IPS-20b (cell line): ENCODE measurements around the gene SREBF2.

ENCODE experiments used
- H3K27ac ChIP-seq: one replicate; pipeline ENCODE4 v1.5.1; 2013; ENCODE audit warnings: low read length
- H3K27me3 ChIP-seq: 2 replicates; pipeline ENCODE4 v1.6.1; 2013; ENCODE audit warnings: mild to moderate bottlenecking, low read length, inconsistent platforms; ENCODE audit not compliant: insufficient read depth
- H3K36me3 ChIP-seq: 2 replicates; pipeline ENCODE4 v1.6.1; 2013; ENCODE audit warnings: low read depth, mild to moderate bottlenecking, inconsistent platforms, low read length, moderate library complexity; ENCODE audit not compliant: insufficient read depth
- H3K4me1 ChIP-seq: 2 replicates; pipeline ENCODE4 v1.6.1; 2013; ENCODE audit warnings: mild to moderate bottlenecking, control low read depth, inconsistent platforms, low read length, moderate library complexity; ENCODE audit not compliant: insufficient read depth
- H3K4me3 ChIP-seq: 2 replicates; pipeline ENCODE4 v1.5.1; 2013; ENCODE audit warnings: mild to moderate bottlenecking, low read length, inconsistent platforms
- H3K9ac ChIP-seq: 2 replicates; pipeline ENCODE4 v1.6.1; 2013; ENCODE audit warnings: low read depth, mild to moderate bottlenecking, inconsistent platforms, low read length, moderate library complexity
- H3K9me3 ChIP-seq: 2 replicates; pipeline ENCODE4 v1.6.1; 2013; ENCODE audit warnings: mild to moderate bottlenecking, low read depth, low read length, inconsistent platforms; ENCODE audit not compliant: insufficient read depth

Gene SREBF2

GRCh38 chr22:41822317-41823057, 10.4 kb upstream of the SREBF2 start:
- no peak overlapping the region for H3K4me3 ChIP-seq
- H3K4me1 ChIP-seq, result peaks cover 9% of the 10 kb centered on the region
- no peak overlapping the region for H3K9ac ChIP-seq
- H3K27me3 ChIP-seq, result no peaks in the 10 kb centered on the region
- H3K36me3 ChIP-seq, result peaks cover 9% of the 10 kb centered on the region; the same call in 1 of the 2 replicates
- no peak overlapping the region for H3K27ac ChIP-seq
- H3K9me3 ChIP-seq, result no peaks in the 10 kb centered on the region

- no peak overlapping the region for H3K4me3 ChIP-seq
- H3K4me1 ChIP-seq, result peaks cover 9% of the 10 kb centered on the region
- H3K27me3 ChIP-seq, result no peaks in the 10 kb centered on the region
- no peak overlapping the region for H3K27ac ChIP-seq
- peaks cover 9% of the 10 kb centered on the region; the same call in 1 of the 2 replicates for H3K36me3 ChIP-seq
- H3K9me3 ChIP-seq, result no peaks in the 10 kb centered on the region
- no peak overlapping the region for H3K9ac ChIP-seq
Observed at GRCh38 chr22:41823797-41824196, 9.1 kb upstream of the SREBF2 start.

GRCh38 chr22:41825376-41825775, 7.5 kb upstream of the SREBF2 start:
- Histone ChIP-seq H3K27ac (no peak overlapping the region), H3K4me3 (no peak overlapping the region), H3K36me3 (peaks cover 5% of the 10 kb centered on the region; the same call in 1 of the 2 replicates), H3K9ac (no peak overlapping the region), H3K9me3 (no peaks in the 10 kb centered on the region), H3K4me1 (peaks cover 9% of the 10 kb centered on the region), H3K27me3 (no peaks in the 10 kb centered on the region)

GRCh38 chr22:41826021-41826420, 6.9 kb upstream of the SREBF2 start:
- Histone ChIP-seq H3K4me1 (peaks cover 9% of the 10 kb centered on the region), H3K27ac (no peak overlapping the region), H3K36me3 (peaks cover 5% of the 10 kb centered on the region; the same call in 1 of the 2 replicates), H3K9me3 (no peaks in the 10 kb centered on the region), H3K27me3 (no peaks in the 10 kb centered on the region), H3K4me3 (no peak overlapping the region), H3K9ac (no peak overlapping the region)

- Histone ChIP-seq H3K36me3 (peaks cover 5% of the 10 kb centered on the region; the same call in 1 of the 2 replicates), H3K4me3 (no peak overlapping the region), H3K27me3 (no peaks in the 10 kb centered on the region), H3K4me1 (peaks cover 12% of the 10 kb centered on the region), H3K9me3 (no peaks in the 10 kb centered on the region), H3K27ac (no peak overlapping the region), H3K9ac (no peak overlapping the region)
Observed at GRCh38 chr22:41826430-41827383, 6.2 kb upstream of the SREBF2 start.

- Histone ChIP-seq H3K27ac (no peak overlapping the region), H3K27me3 (no peaks in the 10 kb centered on the region), H3K36me3 (peaks cover 5% of the 10 kb centered on the region; the same call in 1 of the 2 replicates), H3K4me3 (no peak overlapping the region), H3K4me1 (peaks cover 12% of the 10 kb centered on the region), H3K9me3 (no peaks in the 10 kb centered on the region), H3K9ac (no peak overlapping the region)
Observed at GRCh38 chr22:41827671-41828070, 5.2 kb upstream of the SREBF2 start.

GRCh38 chr22:41828516-41828915, 4.4 kb upstream of the SREBF2 start:
- no peak overlapping the region for H3K27ac ChIP-seq
- H3K4me3 ChIP-seq, result no peak overlapping the region
- H3K9me3 ChIP-seq, result no peaks in the 10 kb centered on the region
- peaks cover 12% of the 10 kb centered on the region for H3K4me1 ChIP-seq
- H3K36me3 ChIP-seq, result peaks cover 5% of the 10 kb centered on the region; the same call in 1 of the 2 replicates
- no peaks in the 10 kb centered on the region for H3K27me3 ChIP-seq
- no peak overlapping the region for H3K9ac ChIP-seq

- Histone ChIP-seq H3K36me3 (peaks cover 5% of the 10 kb centered on the region; the same call in 1 of the 2 replicates), H3K27ac (no peak overlapping the region), H3K4me3 (no peak overlapping the region), H3K27me3 (no peaks in the 10 kb centered on the region), H3K9me3 (no peaks in the 10 kb centered on the region), H3K9ac (no peak overlapping the region), H3K4me1 (peaks cover 12% of the 10 kb centered on the region; the same call in 1 of the 2 replicates)
Observed at GRCh38 chr22:41830174-41830573, 2.7 kb upstream of the SREBF2 start.

- Histone ChIP-seq H3K9ac (peak overlapping the region; percentile 84; the same call in 1 of the 2 replicates), H3K4me3 (peak overlapping the region; percentile 63; the same call in 1 of the 2 replicates), H3K27ac (peak overlapping the region; percentile 84), H3K27me3 (no peaks in the 10 kb centered on the region), H3K4me1 (peaks cover 11% of the 10 kb centered on the region; the same call in 1 of the 2 replicates), H3K9me3 (no peaks in the 10 kb centered on the region), H3K36me3 (peaks cover 9% of the 10 kb centered on the region)
Observed at GRCh38 chr22:41831383-41831782, 1.5 kb upstream of the SREBF2 start.

- peak overlapping the region; percentile 84 for H3K27ac ChIP-seq
- no peaks in the 10 kb centered on the region for H3K9me3 ChIP-seq
- peaks cover 15% of the 10 kb centered on the region for H3K36me3 ChIP-seq
- peaks cover 7% of the 10 kb centered on the region; the same call in 1 of the 2 replicates for H3K4me1 ChIP-seq
- H3K4me3 ChIP-seq, result peak overlapping the region; percentile 63
- H3K9ac ChIP-seq, result peak overlapping the region; percentile 84; the same call in 1 of the 2 replicates
- H3K27me3 ChIP-seq, result no peaks in the 10 kb centered on the region
Observed at GRCh38 chr22:41831828-41832552, 915 bp upstream of the SREBF2 start.
